ENCODE measurements around the gene SLC6A19. TPM values are rescaled to one million over a fixed set of nuclear protein-coding genes. Genes with fewer than 3 reads are reported as not detected.

Gene SLC6A19
- total and polyA plus RNA-seq, 4 donors: 0.17 to 4.9 (median 0.91) TPM

- TF ChIP-seq, protein P1, sequence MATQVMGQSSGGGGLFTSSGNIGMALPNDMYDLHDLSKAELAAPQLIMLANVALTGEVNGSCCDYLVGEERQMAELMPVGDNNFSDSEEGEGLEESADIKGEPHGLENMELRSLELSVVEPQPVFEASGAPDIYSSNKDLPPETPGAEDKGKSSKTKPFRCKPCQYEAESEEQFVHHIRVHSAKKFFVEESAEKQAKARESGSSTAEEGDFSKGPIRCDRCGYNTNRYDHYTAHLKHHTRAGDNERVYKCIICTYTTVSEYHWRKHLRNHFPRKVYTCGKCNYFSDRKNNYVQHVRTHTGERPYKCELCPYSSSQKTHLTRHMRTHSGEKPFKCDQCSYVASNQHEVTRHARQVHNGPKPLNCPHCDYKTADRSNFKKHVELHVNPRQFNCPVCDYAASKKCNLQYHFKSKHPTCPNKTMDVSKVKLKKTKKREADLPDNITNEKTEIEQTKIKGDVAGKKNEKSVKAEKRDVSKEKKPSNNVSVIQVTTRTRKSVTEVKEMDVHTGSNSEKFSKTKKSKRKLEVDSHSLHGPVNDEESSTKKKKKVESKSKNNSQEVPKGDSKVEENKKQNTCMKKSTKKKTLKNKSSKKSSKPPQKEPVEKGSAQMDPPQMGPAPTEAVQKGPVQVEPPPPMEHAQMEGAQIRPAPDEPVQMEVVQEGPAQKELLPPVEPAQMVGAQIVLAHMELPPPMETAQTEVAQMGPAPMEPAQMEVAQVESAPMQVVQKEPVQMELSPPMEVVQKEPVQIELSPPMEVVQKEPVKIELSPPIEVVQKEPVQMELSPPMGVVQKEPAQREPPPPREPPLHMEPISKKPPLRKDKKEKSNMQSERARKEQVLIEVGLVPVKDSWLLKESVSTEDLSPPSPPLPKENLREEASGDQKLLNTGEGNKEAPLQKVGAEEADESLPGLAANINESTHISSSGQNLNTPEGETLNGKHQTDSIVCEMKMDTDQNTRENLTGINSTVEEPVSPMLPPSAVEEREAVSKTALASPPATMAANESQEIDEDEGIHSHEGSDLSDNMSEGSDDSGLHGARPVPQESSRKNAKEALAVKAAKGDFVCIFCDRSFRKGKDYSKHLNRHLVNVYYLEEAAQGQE (IDR thresholded peaks at IDR 0.05): no peak
- no peak for TF ChIP-seq NR2F2 (IDR thresholded peaks at IDR 0.05)
Observed at GRCh38 chr5:1241509-1242080, 40.2 kb downstream of the SLC6A19 start (continued).

DNA sequence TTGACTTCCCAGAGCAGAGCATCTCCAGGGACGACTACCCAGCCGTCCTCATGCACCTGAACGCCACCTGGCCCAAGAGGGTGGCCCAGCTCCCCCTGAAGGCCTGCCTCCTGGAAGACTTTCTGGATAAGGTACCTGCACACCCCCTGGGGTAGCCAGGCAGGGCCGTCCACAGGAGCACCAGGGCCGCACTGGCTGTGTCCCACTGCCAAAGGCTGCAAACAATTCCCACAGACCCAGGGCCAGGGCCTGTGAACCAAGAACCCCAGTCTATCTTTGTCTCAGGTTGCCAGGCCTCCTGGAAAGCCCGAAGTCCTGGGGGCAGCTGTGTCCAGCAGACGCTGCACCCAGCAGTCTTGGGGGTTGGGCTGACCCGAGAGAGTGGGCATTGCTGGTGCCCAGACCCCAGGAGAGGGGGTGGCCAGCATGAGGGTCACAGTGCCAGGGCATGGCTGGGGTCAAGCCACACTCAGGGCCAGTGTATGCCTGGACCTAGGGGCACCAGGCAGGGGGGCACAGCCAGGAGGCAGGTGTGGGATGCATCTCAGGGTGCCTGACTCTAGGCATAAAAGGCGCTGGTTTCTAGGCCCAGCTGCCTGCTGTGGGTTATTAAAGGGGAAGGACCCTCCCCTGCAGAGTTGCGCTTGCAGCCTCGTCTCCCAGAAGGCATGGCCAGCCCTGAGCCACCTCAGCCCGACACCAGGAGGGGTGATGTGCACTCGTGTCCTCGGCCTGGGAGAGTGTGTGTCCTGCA, 41.5 kb downstream of the SLC6A19 start:
- Histone ChIP-seq H3K27me3 (ENCODE audit: control insufficient read depth in 4 of 4, insufficient read depth in 4 of 4, low read length in 3 of 4) (peaks cover 0 to 2% (median 0%) of the 10 kb centered on the region in 4 donors), H3K9me3 (ENCODE audit: control insufficient read depth in 4 of 4, low read length in 3 of 4) (no peaks in the 10 kb centered on the region), H3K9ac (ENCODE audit: low read depth in 1 of 2, low read length in 2 of 2) (no peak overlapping the region), H3K36me3 (ENCODE audit: control insufficient read depth in 4 of 4, insufficient read depth in 3 of 4, low read depth in 1 of 4, low read length in 3 of 4) (no peaks in the 10 kb centered on the region), H3K4me1 (ENCODE audit: control insufficient read depth in 4 of 4, insufficient read depth in 4 of 4, low read length in 3 of 4) (no peaks in the 10 kb centered on the region), H3K27ac (ENCODE audit: low read depth in 1 of 2, low read length in 2 of 2) (no peak overlapping the region), H3K4me3 (ENCODE audit: low read depth in 1 of 3, low read length in 3 of 3) (no peak overlapping the region)
- no peak for DNase-seq (ENCODE audit: low spot score)
- TF ChIP-seq GABPA (IDR thresholded peaks at IDR 0.05 in 1 of 2, conservative IDR thresholded peaks at IDR 0.05 in 1 of 2): no peak
- TF ChIP-seq YY1 (IDR thresholded peaks at IDR 0.05): no peak
- no peak for TF ChIP-seq EGR1 (IDR thresholded peaks at IDR 0.05; ENCODE audit: low read depth in 2 of 2)
- TF ChIP-seq SP1 (IDR thresholded peaks at IDR 0.05): no peak
- TF ChIP-seq JUND (IDR thresholded peaks at IDR 0.05): no peak
- TF ChIP-seq RXRA (IDR thresholded peaks at IDR 0.05): no peak
- TF ChIP-seq FOXA2 (IDR thresholded peaks at IDR 0.05): no peak
- WGBS: 74% methylated on average over 14 of the region's 14 CpGs

- TF ChIP-seq ZBTB33 (IDR thresholded peaks at IDR 0.05) (no peak), FOXA1 (IDR thresholded peaks at IDR 0.05) (no peak), TAF1 (conservative IDR thresholded peaks at IDR 0.05) (no peak), MAX (IDR thresholded peaks at IDR 0.05) (no peak), RAD21 (IDR thresholded peaks at IDR 0.05) (no peak), NR2F2 (IDR thresholded peaks at IDR 0.05) (no peak), RXRA (IDR thresholded peaks at IDR 0.05) (no peak), ATF3 (IDR thresholded peaks at IDR 0.05) (no peak), HNF4G (IDR thresholded peaks at IDR 0.05) (no peak), YY1 (IDR thresholded peaks at IDR 0.05) (no peak), FOXA2 (IDR thresholded peaks at IDR 0.05) (no peak), EGR1 (IDR thresholded peaks at IDR 0.05; ENCODE audit: low read depth in 2 of 2) (no peak), JUND (IDR thresholded peaks at IDR 0.05) (no peak), HNF4A (conservative IDR thresholded peaks at IDR 0.05) (no peak)
- TF ChIP-seq, protein P1 (IDR thresholded peaks at IDR 0.05): no peak
- Histone ChIP-seq H3K4me1 (ENCODE audit: control insufficient read depth in 4 of 4, insufficient read depth in 4 of 4, low read length in 3 of 4) (no peaks in the 10 kb centered on the region), H3K4me3 (ENCODE audit: low read depth in 1 of 3, low read length in 3 of 3) (no peak overlapping the region), H3K9ac (ENCODE audit: low read depth in 1 of 2, low read length in 2 of 2) (no peak overlapping the region), H3K9me3 (ENCODE audit: control insufficient read depth in 4 of 4, low read length in 3 of 4) (no peaks in the 10 kb centered on the region), H3K27ac (ENCODE audit: low read depth in 1 of 2, low read length in 2 of 2) (no peak overlapping the region), H3K36me3 (ENCODE audit: control insufficient read depth in 4 of 4, insufficient read depth in 3 of 4, low read depth in 1 of 4, low read length in 3 of 4) (no peaks in the 10 kb centered on the region), H3K27me3 (ENCODE audit: control insufficient read depth in 4 of 4, insufficient read depth in 4 of 4, low read length in 3 of 4) (peaks cover 0 to 3% (median 1%) of the 10 kb centered on the region in 4 donors)
- WGBS: 55% methylated on average over 33 of the region's 33 CpGs
- no peak for DNase-seq (ENCODE audit: low spot score)
Observed at GRCh38 chr5:1243487-1244130, 42.2 kb downstream of the SLC6A19 start.
